ENCODE measurements around the gene SLC6A14.

SLC6A14 gene
- long read RNA-seq, donor 1, full-length matches to known transcripts, result 1 of 1 reads
- long read RNA-seq, donor 1, partial matches to known transcripts, result 0 of 1 reads
- long read RNA-seq, donor 1, other reads (novel, unspliced or antisense), result 0 of 1 reads
- long read RNA-seq, donor 2, result 0 reads
- long read RNA-seq, donor 3, result 0 reads
- long read RNA-seq, donor 4, result 0 reads
- long read RNA-seq, donor 5, result 0 reads
- long read RNA-seq, donor 6, result 0 reads
- long read RNA-seq, donor 7, result 0 reads
- long read RNA-seq, donor 8, result 0 reads

DNA sequence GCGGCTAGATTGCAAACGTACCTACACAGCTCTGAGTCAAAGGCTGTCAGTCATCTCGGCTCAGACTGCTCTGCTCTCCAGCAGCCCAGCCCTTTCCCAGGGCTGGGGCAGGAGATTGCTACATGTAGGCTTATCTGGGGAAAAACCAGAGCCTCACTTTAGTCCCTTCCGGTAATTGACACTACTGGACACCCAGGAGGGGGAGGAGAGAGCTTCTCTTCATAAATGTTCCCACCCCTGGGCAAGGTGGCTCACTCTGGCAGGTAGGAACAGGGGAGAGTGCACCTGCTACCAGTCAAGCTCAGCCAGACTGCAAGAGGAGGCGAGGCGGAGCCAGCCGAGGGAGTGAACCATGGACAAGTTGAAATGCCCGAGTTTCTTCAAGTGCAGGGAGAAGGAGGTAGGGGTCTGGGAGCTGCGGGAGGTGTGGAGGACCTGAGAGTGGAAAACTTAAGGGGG, at the start of gene SLC6A14:
TSS of gene SLC6A14 (plus strand) at position 249 of the 459 bp plus-strand sequence. CDS start at position 353, 104 bp downstream.
- peak; percentile 2 for DNase-seq

- DNase-seq, result no peak
Observed at GRCh38 chrX:116395752-116396151, 40.7 kb upstream of the SLC6A14 start.

- DNase-seq, result no peak
Observed at GRCh38 chrX:116399681-116400080, 36.7 kb upstream of the SLC6A14 start.

DNA sequence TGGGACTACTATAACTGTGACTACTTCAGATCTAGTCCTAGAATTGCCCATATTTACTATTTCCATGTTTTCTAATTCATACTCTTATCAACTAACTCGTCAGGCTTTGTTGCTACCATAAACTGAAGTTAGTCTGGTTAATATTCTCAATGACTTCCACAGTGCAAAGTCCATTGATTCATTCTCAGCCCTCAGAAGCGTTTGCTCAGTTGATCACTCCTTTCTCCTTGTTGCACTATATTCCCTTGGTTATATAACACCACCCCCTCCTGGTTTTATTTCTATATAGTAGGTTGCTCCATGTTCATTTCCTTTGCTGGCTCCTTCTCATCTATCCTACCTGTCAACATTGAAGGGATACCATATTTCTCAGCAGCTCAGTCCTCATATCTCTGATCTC, 27.2 kb upstream of the SLC6A14 start:
- no peak for DNase-seq

DNA sequence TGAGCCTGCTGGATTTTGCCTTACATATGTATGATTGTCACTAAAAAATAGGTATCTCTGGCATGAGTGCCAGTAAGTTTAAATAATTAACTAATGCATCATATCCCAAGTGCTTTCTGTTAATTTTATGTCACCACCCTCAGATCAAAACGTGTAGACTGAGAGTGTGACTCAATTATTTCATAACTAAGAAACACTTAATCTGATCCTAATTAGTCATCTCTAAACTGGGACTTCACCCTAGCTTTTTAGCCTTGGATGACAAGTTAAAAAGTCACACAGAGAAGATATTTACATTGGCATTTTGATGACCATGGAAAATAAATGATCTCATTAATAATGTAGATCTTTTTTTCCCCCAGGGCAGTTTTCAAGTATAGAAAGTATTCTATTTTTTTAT, 23.1 kb upstream of the SLC6A14 start:
- DNase-seq, result no peak

DNA sequence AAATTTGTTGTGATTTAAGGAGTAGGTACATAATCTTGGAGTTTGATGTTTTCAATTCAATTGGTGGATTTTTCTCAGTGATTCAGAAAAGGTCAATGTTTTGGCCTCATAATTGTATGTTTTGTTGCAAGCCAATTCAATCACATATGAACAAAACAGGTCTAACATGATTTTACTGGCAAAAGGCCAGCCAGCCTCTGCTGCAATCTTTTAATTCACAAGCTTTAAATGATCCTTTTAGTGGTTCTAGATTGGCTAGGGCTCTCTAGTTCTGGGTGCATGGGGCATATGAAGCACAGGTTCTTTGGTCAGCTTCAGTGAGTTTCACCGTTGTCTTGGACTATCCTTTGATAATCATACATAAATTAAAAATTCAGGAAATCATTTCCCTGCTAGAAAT, 19.2 kb upstream of the SLC6A14 start:
- DNase-seq, result no peak

DNA sequence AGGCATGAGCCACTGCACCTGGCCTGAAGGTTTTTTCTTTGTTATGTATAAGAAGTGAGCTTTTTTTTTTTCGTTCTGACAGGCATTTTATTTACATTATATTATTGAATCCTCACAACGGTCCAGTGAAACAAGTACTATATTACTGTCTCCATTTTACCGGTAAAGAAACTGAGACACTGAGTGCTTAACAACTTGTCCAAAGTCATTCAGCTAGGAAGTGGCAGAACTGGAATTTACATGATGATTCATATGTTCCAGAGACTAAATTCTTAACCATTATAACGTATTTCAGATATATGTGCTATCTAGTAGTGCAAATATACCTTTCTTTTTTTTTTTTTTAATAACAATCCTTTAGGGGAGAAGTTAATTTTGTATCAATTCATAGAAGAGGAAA, 18.4 kb upstream of the SLC6A14 start:
- DNase-seq, result no peak

DNA sequence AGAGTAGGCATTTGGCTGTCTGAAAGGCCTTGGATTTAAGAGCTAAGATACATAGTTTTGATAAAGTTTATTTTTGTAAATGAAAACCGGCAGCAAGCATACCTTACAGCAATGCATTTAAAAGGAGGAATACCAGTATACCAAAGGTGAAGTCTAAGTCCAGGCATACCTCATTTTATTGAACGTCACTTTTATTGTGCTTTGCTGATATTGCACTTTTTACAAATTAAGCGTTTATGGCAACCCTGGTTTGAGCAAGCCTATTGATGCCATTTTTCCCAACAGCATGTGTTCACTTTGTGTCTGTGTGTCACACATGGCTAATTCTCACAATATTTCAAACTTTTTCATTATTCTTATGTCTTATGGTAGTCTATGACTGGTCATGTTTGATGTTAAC, 8.4 kb upstream of the SLC6A14 start:
- no peak for DNase-seq

- DNase-seq, result no peak
Observed at GRCh38 chrX:116435597-116435996, 809 bp upstream of the SLC6A14 start.

- no peak for DNase-seq
Observed at GRCh38 chrX:116449156-116449555, 12.8 kb downstream of the SLC6A14 start.

DNA sequence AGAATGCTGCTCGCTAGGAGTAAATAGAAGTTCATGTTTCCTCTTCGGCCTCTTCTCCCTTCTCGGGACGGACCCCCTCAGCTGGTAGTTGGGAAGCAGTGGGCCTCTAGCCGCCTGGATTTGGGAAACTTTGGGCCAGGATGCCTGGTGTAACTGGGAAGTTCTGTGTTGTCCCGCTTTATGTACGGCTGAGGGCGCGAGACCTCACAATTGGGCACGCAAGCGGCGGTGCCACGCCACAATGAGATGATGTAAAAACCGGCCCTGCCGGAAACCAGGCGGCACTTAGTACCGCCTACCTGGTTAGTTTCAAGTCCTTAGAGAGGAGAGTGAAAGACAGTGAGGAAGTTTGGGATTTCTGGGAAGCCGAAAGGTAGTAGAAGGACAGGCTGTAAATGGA, 26.4 kb downstream of the SLC6A14 start, which contains the start of gene CT83:
TSS of gene CT83 (minus strand) at position 155 of the 400 bp plus-strand sequence. CDS start at position 35, 120 bp downstream.
- DNase-seq, result no peak

- no peak for DNase-seq
Observed at GRCh38 chrX:116480059-116480458, 43.7 kb downstream of the SLC6A14 start.

- peak; percentile 0 for DNase-seq
Observed at GRCh38 chrX:116490104-116490503, 53.7 kb downstream of the SLC6A14 start.

- DNase-seq, result no peak
Observed at GRCh38 chrX:116493271-116493670, 56.9 kb downstream of the SLC6A14 start.

DNA sequence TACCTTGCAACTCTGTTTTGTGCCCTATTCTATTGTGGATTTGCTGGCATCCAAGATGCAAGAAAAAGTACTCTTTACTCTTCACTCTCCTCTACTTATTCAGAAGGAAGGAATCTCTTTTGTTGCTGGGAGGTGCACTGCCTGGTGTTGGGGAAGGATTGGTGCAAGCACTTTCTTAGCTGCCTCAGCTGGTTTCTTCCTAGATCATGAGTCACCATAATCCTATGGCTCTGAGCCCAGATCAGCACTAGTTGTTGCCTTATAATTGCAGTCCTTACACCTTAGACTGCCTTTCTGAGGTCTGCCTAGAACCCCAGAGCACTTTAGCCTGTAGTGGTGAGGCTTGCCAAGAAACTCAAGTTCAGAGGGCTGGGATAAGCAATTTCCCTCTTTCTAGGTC, 63.4 kb downstream of the SLC6A14 start:
- no peak for DNase-seq

Measured in right kidney (tissue), 9 donors.